MCF 10A (cell line): ENCODE data around the gene SLC35A4. TPM values are rescaled to one million over a fixed set of nuclear protein-coding genes. Genes with fewer than 3 reads are reported as not detected.

ENCODE experiments used
- BruUV-seq: library from RNA; stranded (reverse); fragments of 400-500 nt; replicated peaks from 2 replicates; lab custom pipeline; 2021; lab: Mats Ljungman, UMichigan
- CTCF ChIA-PET: fragments of 300-600 bp; sonication (Branson Sonifier 250); formaldehyde crosslinking; extraction: SDS; loops from one replicate; lab custom pipeline; 2021; ENCODE audit warnings: antibody characterized with exemption, inconsistent platforms; lab: Yijun Ruan, JAX
- POLR2A ChIA-PET: fragments of 300-600, 350-650 bp; sonication (Branson Sonifier 250); formaldehyde crosslinking; extraction: SDS; loops from one replicate; lab custom pipeline; 2020; ENCODE audit warnings: antibody characterized with exemption, inconsistent platforms; lab: Yijun Ruan, JAX
- DNase-seq: peaks from one replicate; pipeline ENCODE4 v3.0.0-alpha.2; 2018; ENCODE audit not compliant: unreplicated experiment
- H3K27ac Mint-ChIP-seq: one replicate; pipeline ENCODE4 v1.8.0; 2022; ENCODE audit warnings: mild to moderate bottlenecking, low read depth, mixed read lengths; ENCODE audit not compliant: unreplicated experiment
- H3K27me3 Mint-ChIP-seq: one replicate; pipeline ENCODE4 v1.8.0; 2022; ENCODE audit warnings: mixed read lengths; ENCODE audit not compliant: insufficient read depth, unreplicated experiment
- H3K36me3 Mint-ChIP-seq: one replicate; pipeline ENCODE4 v1.8.0; 2022; ENCODE audit warnings: mild to moderate bottlenecking, moderate library complexity, mixed read lengths; ENCODE audit not compliant: insufficient read depth, unreplicated experiment
- H3K4me1 Mint-ChIP-seq: one replicate; pipeline ENCODE4 v1.8.0; 2022; ENCODE audit warnings: mixed read lengths; ENCODE audit not compliant: insufficient read depth, unreplicated experiment
- H3K4me3 Mint-ChIP-seq: one replicate; pipeline ENCODE4 v1.8.0; 2022; ENCODE audit warnings: mild to moderate bottlenecking, moderate library complexity, mixed read lengths; ENCODE audit not compliant: unreplicated experiment
- H3K9me3 Mint-ChIP-seq: one replicate; pipeline ENCODE4 v1.8.0; 2022; ENCODE audit warnings: mixed read lengths; ENCODE audit not compliant: unreplicated experiment
- intact Hi-C: fragments of 100-400 bp; cut with micrococcal nuclease; formaldehyde crosslinking; loops from 2 replicates; pipeline ENCODE4 v1.14.1; 2022
- total RNA-seq: library from RNA; stranded (reverse); gene quantifications from 2 replicates; pipeline ENCODE4 v1.2.3, GENCODE V29; 2022
- TF ChIP-seq, protein P1 (sequence below): fragments of 200-600 bp; IDR thresholded peaks from one replicate; pipeline ENCODE4 v1.8.0; 2022; ENCODE audit warnings: antibody characterized with exemption, mild to moderate bottlenecking; ENCODE audit not compliant: unreplicated experiment

The SLC35A4 gene
- total RNA-seq, 1 experiment from 2014 or later = 84.0 TPM

- peak; percentile 70 for DNase-seq
- Mint-ChIP-seq H3K27me3 (no peaks in the 10 kb centered on the region), H3K9me3 (no peaks in the 10 kb centered on the region), H3K4me3 (peak overlapping the region; percentile 84), H3K4me1 (peaks cover 22% of the 10 kb centered on the region), H3K27ac (peak overlapping the region; percentile 95), H3K36me3 (peaks cover 24% of the 10 kb centered on the region)
- ChIA-PET CTCF (interaction anchor here (0.7 to 4.3 kb wide), 17 partner anchors 9 to 214 kb away, joined by 3 to 28 read pairs (median 4); partner anchors contain the start of genes EIF4EBP3, SRA1 and TMCO6), POLR2A (interaction anchor here (0.5 to 12.0 kb wide), 38 partner anchors 8 to 1248 kb away, joined by 3 to 188 read pairs (median 5); partner anchors contain the start of genes ANKHD1, CD14, EIF4EBP3 and HARS1)
- TF ChIP-seq, protein P1, sequence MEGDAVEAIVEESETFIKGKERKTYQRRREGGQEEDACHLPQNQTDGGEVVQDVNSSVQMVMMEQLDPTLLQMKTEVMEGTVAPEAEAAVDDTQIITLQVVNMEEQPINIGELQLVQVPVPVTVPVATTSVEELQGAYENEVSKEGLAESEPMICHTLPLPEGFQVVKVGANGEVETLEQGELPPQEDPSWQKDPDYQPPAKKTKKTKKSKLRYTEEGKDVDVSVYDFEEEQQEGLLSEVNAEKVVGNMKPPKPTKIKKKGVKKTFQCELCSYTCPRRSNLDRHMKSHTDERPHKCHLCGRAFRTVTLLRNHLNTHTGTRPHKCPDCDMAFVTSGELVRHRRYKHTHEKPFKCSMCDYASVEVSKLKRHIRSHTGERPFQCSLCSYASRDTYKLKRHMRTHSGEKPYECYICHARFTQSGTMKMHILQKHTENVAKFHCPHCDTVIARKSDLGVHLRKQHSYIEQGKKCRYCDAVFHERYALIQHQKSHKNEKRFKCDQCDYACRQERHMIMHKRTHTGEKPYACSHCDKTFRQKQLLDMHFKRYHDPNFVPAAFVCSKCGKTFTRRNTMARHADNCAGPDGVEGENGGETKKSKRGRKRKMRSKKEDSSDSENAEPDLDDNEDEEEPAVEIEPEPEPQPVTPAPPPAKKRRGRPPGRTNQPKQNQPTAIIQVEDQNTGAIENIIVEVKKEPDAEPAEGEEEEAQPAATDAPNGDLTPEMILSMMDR = no peak
- intact Hi-C loops = no loop called here
- no TSS peak for BruUV-seq
These were observed 1.1 kb downstream of the SLC35A4 start for GRCh38 chr5:140565780-140566095.

- no peaks in the 10 kb centered on the region for H3K27me3 Mint-ChIP-seq
- POLR2A ChIA-PET = interaction anchor here (0.6 to 12.0 kb wide), 10 partner anchors 9 to 144 kb away, joined by 3 to 188 read pairs (median 20); partner anchors contain the start of genes CD14, EIF4EBP3, HARS1 and HARS2
- no TSS peak for BruUV-seq
- TF ChIP-seq, protein P1 = no peak
- H3K9me3 Mint-ChIP-seq = no peaks in the 10 kb centered on the region
- CTCF ChIA-PET = interaction anchor here (0.8 to 3.5 kb wide), 10 partner anchors 9 to 215 kb away, joined by 3 to 20 read pairs (median 4); partner anchors contain the start of genes EIF4EBP3, HARS1, HARS2 and SRA1
- no peak overlapping the region for H3K4me3 Mint-ChIP-seq
- peaks cover 22% of the 10 kb centered on the region for H3K4me1 Mint-ChIP-seq
- intact Hi-C loops = no loop called here
- no peak overlapping the region for H3K27ac Mint-ChIP-seq
- no peak for DNase-seq
- H3K36me3 Mint-ChIP-seq = peaks cover 24% of the 10 kb centered on the region
These were observed 2.0 kb downstream of the SLC35A4 start for GRCh38 chr5:140566665-140567064.

DNA sequence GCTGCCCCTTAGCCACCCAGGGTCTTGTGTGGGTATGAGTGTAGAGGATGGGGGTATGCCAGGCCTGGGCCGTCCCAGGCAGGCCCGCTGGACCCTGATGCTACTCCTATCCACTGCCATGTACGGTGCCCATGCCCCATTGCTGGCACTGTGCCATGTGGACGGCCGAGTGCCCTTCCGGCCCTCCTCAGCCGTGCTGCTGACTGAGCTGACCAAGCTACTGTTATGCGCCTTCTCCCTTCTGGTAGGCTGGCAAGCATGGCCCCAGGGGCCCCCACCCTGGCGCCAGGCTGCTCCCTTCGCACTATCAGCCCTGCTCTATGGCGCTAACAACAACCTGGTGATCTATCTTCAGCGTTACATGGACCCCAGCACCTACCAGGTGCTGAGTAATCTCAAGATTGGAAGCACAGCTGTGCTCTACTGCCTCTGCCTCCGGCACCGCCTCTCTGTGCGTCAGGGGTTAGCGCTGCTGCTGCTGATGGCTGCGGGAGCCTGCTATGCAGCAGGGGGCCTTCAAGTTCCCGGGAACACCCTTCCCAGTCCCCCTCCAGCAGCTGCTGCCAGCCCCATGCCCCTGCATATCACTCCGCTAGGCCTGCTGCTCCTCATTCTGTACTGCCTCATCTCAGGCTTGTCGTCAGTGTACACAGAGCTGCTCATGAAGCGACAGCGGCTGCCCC is 2.6 kb downstream of the SLC35A4 start:
- Mint-ChIP-seq H3K4me3 (no peak overlapping the region), H3K36me3 (peaks cover 24% of the 10 kb centered on the region), H3K27me3 (no peaks in the 10 kb centered on the region), H3K9me3 (no peaks in the 10 kb centered on the region), H3K4me1 (peaks cover 22% of the 10 kb centered on the region), H3K27ac (no peak overlapping the region)
- CTCF ChIA-PET = interaction anchor here (0.8 to 3.5 kb wide), 6 partner anchors 11 to 124 kb away, joined by 3 to 20 read pairs (median 3); partner anchors contain the start of genes EIF4EBP3, HARS1 and HARS2
- no peak for DNase-seq
- POLR2A ChIA-PET = interaction anchor here (1.1 to 10.4 kb wide), 6 partner anchors 10 to 78 kb away, joined by 3 to 169 read pairs (median 20); partner anchors contain the start of genes CD14, IK, NDUFA2 and SRA1
- TF ChIP-seq, protein P1 = no peak
- BruUV-seq = no TSS peak
- intact Hi-C loops = no loop called here

GRCh38 chr5:140567871-140568270 is 3.2 kb downstream of the SLC35A4 start:
- CTCF ChIA-PET = interaction anchor here (1.6 to 2.9 kb wide), 2 partner anchors 10 to 20 kb away, joined by 3 to 14 read pairs; partner anchors contain the start of gene EIF4EBP3

More at GRCh38 chr5:140567871-140568270, 3.2 kb downstream of the SLC35A4 start:
- Mint-ChIP-seq H3K9me3 (no peaks in the 10 kb centered on the region), H3K36me3 (peaks cover 24% of the 10 kb centered on the region), H3K4me3 (no peak overlapping the region), H3K27me3 (no peaks in the 10 kb centered on the region), H3K4me1 (peaks cover 22% of the 10 kb centered on the region), H3K27ac (no peak overlapping the region)
- intact Hi-C loops = no loop called here
- no TSS peak for BruUV-seq
- DNase-seq = no peak
- POLR2A ChIA-PET = interaction anchor here (0.7 to 10.4 kb wide), 3 partner anchors 67 to 453 kb away, joined by 3 to 169 read pairs (median 143); partner anchors contain the start of genes CD14, IK, NDUFA2 and TMCO6
- TF ChIP-seq, protein P1 = no peak
